H1 (cell line): ENCODE data around the gene CTNNBL1. TPM values are rescaled to one million over a fixed set of nuclear protein-coding genes. Genes with fewer than 3 reads are reported as not detected.

Source experiments
- CTCF ChIA-PET: fragments of 300-600 bp; sonication (Branson Sonifier 250); formaldehyde crosslinking; loops from one replicate; lab custom pipeline; 2021; ENCODE audit not compliant: partially characterized antibody; lab: Charles Lee
- POLR2A ChIA-PET: fragments of 300-600 bp; sonication (Branson Sonifier 250); formaldehyde crosslinking; loops from one replicate; lab custom pipeline; 2021; ENCODE audit warnings: inconsistent platforms; ENCODE audit not compliant: partially characterized antibody; lab: Charles Lee
- DNase-seq, 2 experiments: peaks; one replicate each; pipeline versions ENCODE4 v3.0.0 to v3.0.0-alpha.2; 2010 to 2022; ENCODE audit warnings: low spot score in 2 of 2, low read depth in 1 of 2, mixed read lengths in 1 of 2
- FAIRE-seq: peaks from 2 replicates; lab custom pipeline; 2011; peaks lifted over from hg19 to GRCh38; lab: Jason Lieb, UNC
- H2AFZ ChIP-seq: 2 replicates; pipeline ENCODE4 v1.8.1; 2012; ENCODE audit warnings: low read length, inconsistent platforms
- H2AK5ac ChIP-seq: 2 replicates; pipeline ENCODE4 v1.6.1; 2013; ENCODE audit warnings: low read depth, low read length
- H2BK120ac ChIP-seq: replicated peaks from 2 replicates; pipeline ENCODE3; 2013; ENCODE audit warnings: low read depth, low read length, inconsistent platforms
- H2BK12ac ChIP-seq: 2 replicates; pipeline ENCODE4 v1.6.1; 2013; ENCODE audit warnings: low read depth, low read length
- H2BK15ac ChIP-seq: 2 replicates; pipeline ENCODE4 v1.6.1; 2013; ENCODE audit warnings: low read length
- H2BK20ac ChIP-seq: 2 replicates; pipeline ENCODE4 v1.6.1; 2013; ENCODE audit warnings: low read length
- H2BK5ac ChIP-seq: 2 replicates; pipeline ENCODE4 v1.6.1; 2013; ENCODE audit warnings: low read depth, low read length
- H3K14ac ChIP-seq: 2 replicates; pipeline ENCODE4 v1.6.1; 2013; ENCODE audit warnings: inconsistent platforms; ENCODE audit not compliant: insufficient read length
- H3K18ac ChIP-seq: 2 replicates; pipeline ENCODE4 v1.6.1; 2013; ENCODE audit warnings: low read length; ENCODE audit errors: extremely low read depth
- H3K23ac ChIP-seq: 2 replicates; pipeline ENCODE4 v1.6.1; 2013; ENCODE audit warnings: inconsistent platforms; ENCODE audit not compliant: insufficient read length
- H3K23me2 ChIP-seq: 2 replicates; pipeline ENCODE4 v1.6.1; 2013; ENCODE audit warnings: low read depth, low read length
- H3K27ac ChIP-seq: 2 replicates; pipeline ENCODE4 v1.6.1; 2011; ENCODE audit warnings: low read depth, low read length, inconsistent platforms
- H3K27me3 ChIP-seq, 4 experiments: replicated peaks in 1 of 4; 1 replicate in 1 of 4; 2 replicates in 3 of 4; pipeline versions ENCODE4 v1.6.1 to v1.8.1; 2011 to 2013; ENCODE audit warnings: low read length in 3 of 4, mild to moderate bottlenecking in 3 of 4, inconsistent platforms in 2 of 4, mixed read lengths in 2 of 4, moderate library complexity in 1 of 4; ENCODE audit not compliant: control insufficient read depth in 3 of 4, insufficient read depth in 3 of 4; ENCODE audit errors: extremely low read depth in 1 of 4
- H3K36me3 ChIP-seq, 4 experiments: 2 replicates each; pipeline versions ENCODE4 v1.6.1 to v1.8.1; 2011 to 2013; ENCODE audit warnings: mild to moderate bottlenecking in 4 of 4, low read length in 3 of 4, moderate library complexity in 2 of 4, control low read depth in 1 of 4, inconsistent platforms in 1 of 4; ENCODE audit not compliant: insufficient read depth in 4 of 4, control insufficient read depth in 2 of 4
- H3K4ac ChIP-seq: replicated peaks from 2 replicates; pipeline ENCODE3; 2013; ENCODE audit warnings: low read length, low read depth, mixed read lengths, inconsistent platforms; ENCODE audit not compliant: insufficient read length
- H3K4me1 ChIP-seq, 4 experiments: replicated peaks in 1 of 4; 1 replicate in 1 of 4; 2 replicates in 3 of 4; pipeline versions ENCODE4 v1.6.1 to v1.8.1; 2011 to 2013; ENCODE audit warnings: low read length in 3 of 4, inconsistent platforms in 2 of 4, mixed read lengths in 1 of 4; ENCODE audit not compliant: insufficient read depth in 4 of 4, control insufficient read depth in 3 of 4
- H3K4me2 ChIP-seq, 2 experiments: 2 replicates each; pipeline versions ENCODE4 v1.6.1 to v1.8.1; 2011 to 2013; ENCODE audit warnings: low read depth in 2 of 2, low read length in 2 of 2, control low read depth in 1 of 2, inconsistent platforms in 1 of 2, mild to moderate bottlenecking in 1 of 2; ENCODE audit not compliant: insufficient read depth in 1 of 2
- H3K4me3 ChIP-seq, 4 experiments: fragments of 200-600, 300-600 bp in 1 of 4; sonication (generic), shearing (Covaris generic), sonication (Bioruptor Twin) in 1 of 4; 2 replicates each; pipeline versions ENCODE4 v1.5.1 to v1.8.1; 2011 to 2016; ENCODE audit warnings: low read length in 4 of 4, low read depth in 3 of 4, control low read depth in 2 of 4, inconsistent platforms in 2 of 4, mild to moderate bottlenecking in 2 of 4, mixed read lengths in 1 of 4, moderate library complexity in 1 of 4; ENCODE audit not compliant: insufficient read depth in 2 of 4; ENCODE audit errors: extremely low read depth in 1 of 4
- H3K56ac ChIP-seq: replicated peaks from 2 replicates; pipeline ENCODE3; 2013; ENCODE audit warnings: low read depth, mild to moderate bottlenecking, mixed read lengths, low read length, inconsistent platforms; ENCODE audit not compliant: insufficient read length
- H3K79me1 ChIP-seq: 2 replicates; pipeline ENCODE4 v1.6.1; 2013; ENCODE audit warnings: low read depth, low read length, control low read depth
- H3K79me2 ChIP-seq, 2 experiments: 2 replicates each; pipeline versions ENCODE4 v1.6.1 to v1.8.1; 2012 to 2013; ENCODE audit warnings: low read length in 2 of 2, mild to moderate bottlenecking in 2 of 2, inconsistent platforms in 1 of 2; ENCODE audit not compliant: insufficient read depth in 2 of 2, control insufficient read depth in 1 of 2
- H3K9ac ChIP-seq, 4 experiments: replicated peaks in 1 of 4; 1 replicate in 1 of 4; 2 replicates in 3 of 4; pipeline versions ENCODE4 v1.6.1 to v1.8.1; 2011 to 2013; ENCODE audit warnings: low read depth in 3 of 4, low read length in 3 of 4, control low read depth in 2 of 4, mild to moderate bottlenecking in 2 of 4, moderate library complexity in 2 of 4, inconsistent platforms in 1 of 4; ENCODE audit errors: extremely low read depth in 1 of 4
- H3K9me3 ChIP-seq, 2 experiments: 2 replicates each; pipeline versions ENCODE4 v1.6.1 to v1.8.1; 2012 to 2013; ENCODE audit warnings: mild to moderate bottlenecking in 2 of 2, moderate library complexity in 2 of 2, control low read depth in 1 of 2, inconsistent platforms in 1 of 2, low read depth in 1 of 2, low read length in 1 of 2, mixed read lengths in 1 of 2; ENCODE audit not compliant: insufficient read depth in 2 of 2
- H4K20me1 ChIP-seq, 2 experiments: replicated peaks in 1 of 2; 2 replicates each; pipeline versions ENCODE3 to v1.8.1; 2011 to 2013; ENCODE audit warnings: inconsistent platforms in 2 of 2, low read length in 2 of 2, mild to moderate bottlenecking in 1 of 2; ENCODE audit not compliant: insufficient read depth in 2 of 2, control insufficient read depth in 1 of 2
- H4K5ac ChIP-seq: 2 replicates; pipeline ENCODE4 v1.6.1; 2013; ENCODE audit warnings: low read length, low read depth, mixed read lengths, inconsistent platforms; ENCODE audit not compliant: insufficient read length
- H4K8ac ChIP-seq: 2 replicates; pipeline ENCODE4 v1.8.0; 2013; ENCODE audit warnings: mild to moderate bottlenecking, moderate library complexity, low read length, inconsistent platforms; ENCODE audit not compliant: insufficient read depth; ENCODE audit errors: extremely low read depth
- H4K91ac ChIP-seq: replicated peaks from 2 replicates; pipeline ENCODE3; 2013; ENCODE audit warnings: low read length, mixed read lengths, inconsistent platforms; ENCODE audit not compliant: insufficient read length
- BCL11A ChIP-seq, 2 experiments: IDR thresholded peaks; one replicate each; pipeline ENCODE4 v1.6.1; 2011; ENCODE audit warnings: low read depth in 2 of 2, low read length in 2 of 2, mild to moderate bottlenecking in 2 of 2
- CBX8 ChIP-seq: fragments of 300-800, 300-1000 bp; sonication (generic); IDR thresholded peaks from 2 replicates; pipeline ENCODE4 v1.7.1; 2016; ENCODE audit warnings: low read depth, low read length, borderline replicate concordance
- EGR1 ChIP-seq: IDR thresholded peaks from 2 replicates; pipeline ENCODE4 v1.6.1; 2011; ENCODE audit warnings: low read depth, low read length, borderline replicate concordance
- HDAC6 ChIP-seq: IDR thresholded peaks from one replicate; pipeline ENCODE4 v1.7.1; 2012; ENCODE audit warnings: low read depth, mild to moderate bottlenecking, inconsistent platforms, low read length, moderate library complexity
- KDM1A ChIP-seq: fragments of 200-600, 300-600 bp; sonication (generic); IDR thresholded peaks from 2 replicates; pipeline ENCODE4 v1.7.1; 2016; ENCODE audit warnings: mild to moderate bottlenecking, low read length, borderline replicate concordance
- NRF1 ChIP-seq: IDR thresholded peaks from 2 replicates; pipeline ENCODE4 v1.6.1; 2011; ENCODE audit warnings: mild to moderate bottlenecking, low read depth, low read length, improper control_type of control experiment
- POLR2A ChIP-seq, 2 experiments: IDR thresholded peaks; 1 replicate in 1 of 2; 2 replicates in 1 of 2; pipeline ENCODE4 v1.6.1; 2011; ENCODE audit warnings: low read depth in 2 of 2, low read length in 2 of 2, mild to moderate bottlenecking in 2 of 2; ENCODE audit errors: control extremely low read depth in 1 of 2
- RAD21 ChIP-seq, 2 experiments: IDR thresholded peaks in 1 of 2; conservative IDR thresholded peaks in 1 of 2; 2 replicates each; pipeline ENCODE4 v1.6.1; 2011; ENCODE audit warnings: low read depth in 2 of 2, low read length in 2 of 2, improper control_type of control experiment in 1 of 2, inconsistent platforms in 1 of 2, mild to moderate bottlenecking in 1 of 2, moderate library complexity in 1 of 2
- SP1 ChIP-seq: IDR thresholded peaks from 2 replicates; pipeline ENCODE4 v1.6.1; 2011; ENCODE audit warnings: low read depth, low read length
- TCF12 ChIP-seq: IDR thresholded peaks from 2 replicates; pipeline ENCODE4 v1.6.1; 2011; ENCODE audit warnings: low read depth, mild to moderate bottlenecking, low read length
- WGBS, 2 experiments: shearing (Covaris generic) in 1 of 2; methylation state at CpG; one replicate each; pipeline versions ENCODE4 v1.1.6 to v1.1.7; 2013 to 2015; ENCODE audit warnings: low lambda C conversion rate in 2 of 2, mixed read lengths in 2 of 2, inconsistent platforms in 1 of 2, low coverage in 1 of 2, missing lambda C conversion rate in 1 of 2; ENCODE audit not compliant: insufficient replicate concordance in 2 of 2, insufficient coverage in 1 of 2, insufficient read length in 1 of 2; ENCODE audit errors: extremely low coverage in 1 of 2, missing lambda C conversion rate in 1 of 2; 5-methylcytosine and 5-hydroxymethylcytosine counted together
- polyA plus RNA-seq, 7 experiments: library from polyadenylated mRNA; depleted of rRNA in 3 of 7; stranded (reverse) in 5 of 7; unstranded in 2 of 7; fragments of >200 nt in 5 of 7; fragments of 200-250 nt in 2 of 7; gene quantifications; 1 replicate in 5 of 7; 2 replicates in 1 of 7; 4 replicates in 1 of 7; pipeline versions ENCODE4 v1.2.1 to v1.2.3, GENCODE V29; 2011 to 2013; ENCODE audit warnings: missing spikeins in 2 of 7, mixed read lengths in 2 of 7
- total RNA-seq: library from RNA; stranded (reverse); fragmentation: NEBNext Ultra II Directional; extraction: Animal tissue kit (Norgen Biotek cat#: 25700); gene quantifications from 2 replicates; pipeline ENCODE4 v1.2.1, GENCODE V29; 2021
- TF ChIP-seq, protein P1 (sequence below): IDR thresholded peaks from 2 replicates; pipeline ENCODE4 v1.6.1; 2012; ENCODE audit warnings: low read length, inconsistent platforms
- TF ChIP-seq, protein P2 (sequence below): IDR thresholded peaks from 2 replicates; pipeline ENCODE4 v1.6.1; 2011; ENCODE audit warnings: low read depth, mild to moderate bottlenecking, low read length; ENCODE audit not compliant: insufficient read depth

The CTNNBL1 gene
- total and polyA plus RNA-seq, 2 of the 8 experiments (the other 6 are each of a cell fraction or from before 2014, with no cell fraction given) = 19.6 to 81.6 TPM

DNA sequence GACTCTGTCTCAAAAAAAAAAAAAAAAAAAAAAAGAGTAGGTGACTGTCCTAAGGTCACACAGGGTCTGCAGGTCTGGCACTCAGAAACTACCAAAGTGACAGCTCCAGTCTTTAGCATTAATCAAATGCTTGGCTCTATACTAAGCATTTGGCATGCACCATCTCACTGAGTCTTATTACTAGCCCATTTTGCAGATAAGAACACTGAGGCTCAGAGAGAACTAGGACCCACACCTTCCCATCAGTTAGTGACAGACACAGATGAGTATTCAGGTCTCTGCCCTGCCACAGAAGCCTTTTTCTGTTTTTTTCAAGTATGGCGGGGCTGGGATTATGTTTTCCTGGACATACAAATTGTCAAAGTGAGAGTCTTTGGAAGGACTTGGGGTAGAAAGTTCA, 186.0 kb downstream of the CTNNBL1 start:
- Histone ChIP-seq H2BK120ac (no peak overlapping the region), H3K9me3 (no peaks in the 10 kb centered on the region), H4K8ac (no peak overlapping the region), H3K23ac (no peak overlapping the region), H3K23me2 (no peaks in the 10 kb centered on the region), H2AK5ac (no peak overlapping the region), H4K5ac (no peak overlapping the region), H2BK5ac (no peak overlapping the region), H4K20me1 (no peaks in the 10 kb centered on the region), H3K14ac (no peak overlapping the region), H2AFZ (no peak overlapping the region), H2BK12ac (no peak overlapping the region), H2BK20ac (no peak overlapping the region), H2BK15ac (no peak overlapping the region), H3K4ac (no peak overlapping the region), H3K27ac (no peak overlapping the region), H3K4me3 (no peak overlapping the region), H3K27me3 (0 out of 7 replicates have a peak, but pooled peaks cover 0 to 2% (median 0%) of the 10 kb centered on the region in 4 experiments), H3K4me1 (peaks cover 0 to 3% (median 0%) of the 10 kb centered on the region in 4 experiments; a peak in 1 of 7 replicates), H3K18ac (no peak overlapping the region), H3K9ac (no peak overlapping the region), H3K4me2 (no peak overlapping the region), H3K79me1 (no peaks in the 10 kb centered on the region), H3K79me2 (no peaks in the 10 kb centered on the region), H4K91ac (no peak overlapping the region), H3K36me3 (no peaks in the 10 kb centered on the region), H3K56ac (no peak overlapping the region)
- CTCF ChIA-PET = interaction anchor here (1.1 to 1.4 kb wide), 4 partner anchors 14 to 94 kb away, joined by 3 to 5 read pairs (median 4); partner anchors contain the start of gene VSTM2L
- FAIRE-seq = no peak
- WGBS, 2 experiments = 70% methylated on average over 1 of the region's 1 CpG; no CpG with 5 or more reads in 1 of the 2 experiments
- DNase-seq = no peak
- POLR2A ChIA-PET = no interaction called here
- TF ChIP-seq RAD21 (IDR thresholded peaks at IDR 0.05 in 1 of 2, conservative IDR thresholded peaks at IDR 0.05 in 1 of 2; ENCODE audit: low read depth in 2 of 2, low read length in 2 of 2) (no peak), HDAC6 (no peak), NRF1 (no peak), SP1 (no peak), POLR2A (IDR thresholded peaks at IDR 0.05; ENCODE audit: control extremely low read depth in 1 of 2, low read depth in 2 of 2, low read length in 2 of 2) (no peak), CBX8 (no peak), BCL11A (IDR thresholded peaks at IDR 0.05; ENCODE audit: low read depth in 2 of 2, low read length in 2 of 2) (no peak), TCF12 (no peak), EGR1 (no peak), KDM1A (no peak)
- TF ChIP-seq, protein P1, sequence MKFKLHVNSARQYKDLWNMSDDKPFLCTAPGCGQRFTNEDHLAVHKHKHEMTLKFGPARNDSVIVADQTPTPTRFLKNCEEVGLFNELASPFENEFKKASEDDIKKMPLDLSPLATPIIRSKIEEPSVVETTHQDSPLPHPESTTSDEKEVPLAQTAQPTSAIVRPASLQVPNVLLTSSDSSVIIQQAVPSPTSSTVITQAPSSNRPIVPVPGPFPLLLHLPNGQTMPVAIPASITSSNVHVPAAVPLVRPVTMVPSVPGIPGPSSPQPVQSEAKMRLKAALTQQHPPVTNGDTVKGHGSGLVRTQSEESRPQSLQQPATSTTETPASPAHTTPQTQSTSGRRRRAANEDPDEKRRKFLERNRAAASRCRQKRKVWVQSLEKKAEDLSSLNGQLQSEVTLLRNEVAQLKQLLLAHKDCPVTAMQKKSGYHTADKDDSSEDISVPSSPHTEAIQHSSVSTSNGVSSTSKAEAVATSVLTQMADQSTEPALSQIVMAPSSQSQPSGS = no peak
- TF ChIP-seq, protein P2, sequence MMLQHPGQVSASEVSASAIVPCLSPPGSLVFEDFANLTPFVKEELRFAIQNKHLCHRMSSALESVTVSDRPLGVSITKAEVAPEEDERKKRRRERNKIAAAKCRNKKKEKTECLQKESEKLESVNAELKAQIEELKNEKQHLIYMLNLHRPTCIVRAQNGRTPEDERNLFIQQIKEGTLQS = no peak
